SU-DHL-6 (cell line): ENCODE data around the gene OR9A2.

ENCODE experiments used
- CTCF ChIP-seq: fragments of 200-600 bp; sonication (generic); IDR thresholded peaks from one replicate; pipeline ENCODE4 v1.5.1; 2017; ENCODE audit warnings: antibody characterized with exemption, mild to moderate bottlenecking, low read length, moderate library complexity; ENCODE audit not compliant: insufficient read depth, poor library complexity, severe bottlenecking
- EZH2phosphoT487 ChIP-seq: fragments of 200-600 bp; sonication (generic), shearing (Covaris generic); conservative IDR thresholded peaks from 2 replicates; pipeline ENCODE4 v1.6.1; 2018; ENCODE audit warnings: mild to moderate bottlenecking, antibody characterized with exemption, low read length, moderate library complexity, mixed read lengths

DNA sequence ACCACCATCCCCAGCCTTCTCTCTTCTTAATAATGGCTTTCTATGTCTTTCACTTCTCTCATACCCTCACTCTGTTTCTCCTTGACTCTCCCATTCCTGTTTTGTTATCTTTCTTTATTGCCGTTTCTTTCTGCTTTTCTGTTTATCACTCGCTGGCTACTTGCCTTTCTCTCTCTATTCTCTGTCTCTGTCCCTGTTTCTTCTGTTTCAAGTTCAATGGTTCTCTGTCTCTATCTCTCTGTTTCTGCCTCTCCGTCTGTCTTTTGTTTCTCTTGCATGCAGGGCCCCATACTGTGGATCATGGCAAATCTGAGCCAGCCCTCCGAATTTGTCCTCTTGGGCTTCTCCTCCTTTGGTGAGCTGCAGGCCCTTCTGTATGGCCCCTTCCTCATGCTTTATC, 25.1 kb upstream of the OR9A2 start, which contains the start of gene OR6V1:
- TF ChIP-seq CTCF (no peak), EZH2phosphoT487 (no peak)
